ENCODE results near the gene KDM3B. TPM values are rescaled to one million over a fixed set of nuclear protein-coding genes. Genes with fewer than 3 reads are reported as not detected.

KDM3B gene
- polyA plus RNA-seq, 1 of the 3 experiments (the other 2 are of a cell fraction): 22.4 TPM

GRCh38 chr5:138464388-138465260, 112.1 kb downstream of the KDM3B start (continued):
- TF ChIP-seq ZBTB33 (IDR thresholded peaks at IDR 0.05; ENCODE audit: borderline replicate concordance, low read depth): peak; percentile 93
- no peak for TF ChIP-seq TEAD4 (IDR thresholded peaks at IDR 0.05; ENCODE audit: borderline replicate concordance, insufficient read depth)
- TF ChIP-seq CTCF (IDR thresholded peaks at IDR 0.05): peak; percentile 18
- TF ChIP-seq NFIC (IDR thresholded peaks at IDR 0.05; ENCODE audit: borderline replicate concordance): no peak
- no peak for TF ChIP-seq MEF2A (IDR thresholded peaks at IDR 0.05; ENCODE audit: borderline replicate concordance, low read depth)
- peak; percentile 51; the same call in 1 of the 2 replicates for TF ChIP-seq MAX (IDR thresholded peaks at IDR 0.05; ENCODE audit: low read depth)
- TF ChIP-seq GATA2 (CRISPR knock-in tag; IDR thresholded peaks at IDR 0.05): no peak
- no peak for TF ChIP-seq JUND (IDR thresholded peaks at IDR 0.05)

GRCh38 chr5:138465261-138466124, 113.0 kb downstream of the KDM3B start, which contains the start of gene EGR1:
EGR1 (plus strand) TSS chr5:138465479; CDS start chr5:138465762, 283 bp downstream.
- H3K9me3 ChIP-seq: no peaks in the 10 kb centered on the region
- no peaks in the 10 kb centered on the region for H3K9me2 ChIP-seq
- H3K27ac ChIP-seq (ENCODE audit: low read depth in 2 of 2, low read length in 1 of 2): peak within 1 kb of the TSS; percentile 91 to 99
- H3K9ac ChIP-seq: peak within 1 kb of the TSS; percentile 97
- H2AFZ ChIP-seq (ENCODE audit: low read depth): peak within 1 kb of the TSS; percentile 95; the same call in 1 of the 2 replicates
- ChIA-PET POLR2A (interaction anchor here (0.6 to 3.2 kb wide), 17 partner anchors 9 to 828 kb away, joined by 3 to 22 read pairs (median 4); partner anchors contain the start of genes CDC25C, ETF1, FAM53C and MATR3), CTCF (interaction anchor here (0.7 to 11.7 kb wide), 18 partner anchors 9 to 90 kb away, joined by 3 to 196 read pairs (median 6); partner anchors contain the start of gene ETF1)
- H3F3A ChIP-seq (replicated peaks; ENCODE audit: insufficient read depth): peaks cover 32% of the 10 kb centered on the region
- H3K4me3 ChIP-seq (ENCODE audit: low read depth in 2 of 2, low read length in 1 of 2): peak within 1 kb of the TSS; percentile 81 to 83
- peaks cover 37% of the 10 kb centered on the region for H4K20me1 ChIP-seq (ENCODE audit: insufficient read depth)
- peaks cover 0 to 13% of the 10 kb centered on the region in 2 experiments for H3K36me3 ChIP-seq (replicated peaks in 1 of 2; ENCODE audit: control insufficient read depth in 1 of 2, insufficient read depth in 2 of 2, low read length in 1 of 2)
- H3K4me1 ChIP-seq (ENCODE audit: control insufficient read depth in 1 of 2, insufficient read depth in 2 of 2, low read depth in 1 of 2, low read length in 1 of 2): peaks cover 9 to 19% of the 10 kb centered on the region in 2 experiments; a peak in 1 of 4 replicates
- peak within 1 kb of the TSS; percentile 98 for H3K4me2 ChIP-seq
- no peaks in the 10 kb centered on the region for H3K27me3 ChIP-seq (ENCODE audit: insufficient read depth)
- H3K79me2 ChIP-seq (ENCODE audit: insufficient read depth): peaks cover 12% of the 10 kb centered on the region; the same call in 1 of the 2 replicates
- DNase-seq: peak; percentile 89
- WGBS (ENCODE audit: low lambda C conversion rate): 3% methylated on average over 34 of the region's 85 CpGs
- TF ChIP-seq FOXM1 (IDR thresholded peaks at IDR 0.05; ENCODE audit: low read depth) (no peak), ZBTB33 (IDR thresholded peaks at IDR 0.05; ENCODE audit: borderline replicate concordance, low read depth) (no peak), SIN3A (IDR thresholded peaks at IDR 0.05; ENCODE audit: borderline replicate concordance, low read depth, low read length) (peak; percentile 58; the same call in 1 of the 2 replicates), POLR2AphosphoS5 (IDR thresholded peaks at IDR 0.05; ENCODE audit: low read depth, low read length) (peak; percentile 36; the same call in 1 of the 2 replicates), CHD2 (IDR thresholded peaks at IDR 0.05; ENCODE audit: low read length, partially characterized antibody) (no peak), RCOR1 (IDR thresholded peaks at IDR 0.05; ENCODE audit: low read length) (0 out of 2 replicates have a peak, but pooled peaks have one; percentile 31), MXI1 (IDR thresholded peaks at IDR 0.05; ENCODE audit: low read depth, low read length) (peak; percentile 24; the same call in 1 of the 2 replicates), REST (IDR thresholded peaks at IDR 0.05; ENCODE audit: low read depth, low read length) (peak; percentile 63; the same call in 1 of the 2 replicates)

Data from SK-N-SH (cell line).